Activated CD8-positive, alpha-beta memory T cell treated with anti-CD3 and anti-CD28 coated beads for 48 hours (primary cell): ENCODE measurements around the gene NR5A2.

Source experiments
- DNase-seq, 3 experiments: peaks; one replicate each; pipeline ENCODE4 v3.0.0-alpha.2; 2020; ENCODE audit warnings: low read depth in 2 of 3, low spot score in 2 of 3

The NR5A2 gene

DNA sequence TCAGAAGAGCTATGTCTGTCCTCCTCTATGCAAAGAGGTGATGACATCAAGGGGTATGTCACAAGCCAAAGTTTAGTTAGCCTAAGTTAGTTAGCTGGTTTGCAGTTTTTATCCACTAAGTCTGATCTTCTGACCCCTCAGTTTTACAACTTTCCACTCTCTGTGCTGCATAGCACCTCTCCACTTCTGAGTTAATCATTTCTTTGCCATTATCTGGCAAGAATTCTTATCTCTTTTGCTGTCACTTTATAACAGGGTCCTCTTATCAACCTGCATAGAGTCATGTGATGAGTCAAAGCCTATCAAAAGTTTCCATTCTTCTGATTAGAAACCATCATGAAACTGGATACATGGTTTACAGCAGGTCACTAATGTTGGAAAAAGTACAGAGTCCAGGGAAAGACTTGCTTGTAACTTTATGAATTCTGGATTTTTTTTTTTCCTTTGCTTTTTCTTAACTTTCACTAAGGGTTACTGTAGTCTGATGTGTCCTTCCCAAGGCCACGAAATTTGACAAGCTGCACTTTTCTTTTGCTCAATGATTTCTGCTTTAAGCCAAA, at the start of gene NR5A2:
Gene NR5A2 (plus strand): TSS at position 447 of the 560 bp plus-strand sequence. CDS start 138 bp downstream, outside the sequence.
- DNase-seq: no peak

DNA sequence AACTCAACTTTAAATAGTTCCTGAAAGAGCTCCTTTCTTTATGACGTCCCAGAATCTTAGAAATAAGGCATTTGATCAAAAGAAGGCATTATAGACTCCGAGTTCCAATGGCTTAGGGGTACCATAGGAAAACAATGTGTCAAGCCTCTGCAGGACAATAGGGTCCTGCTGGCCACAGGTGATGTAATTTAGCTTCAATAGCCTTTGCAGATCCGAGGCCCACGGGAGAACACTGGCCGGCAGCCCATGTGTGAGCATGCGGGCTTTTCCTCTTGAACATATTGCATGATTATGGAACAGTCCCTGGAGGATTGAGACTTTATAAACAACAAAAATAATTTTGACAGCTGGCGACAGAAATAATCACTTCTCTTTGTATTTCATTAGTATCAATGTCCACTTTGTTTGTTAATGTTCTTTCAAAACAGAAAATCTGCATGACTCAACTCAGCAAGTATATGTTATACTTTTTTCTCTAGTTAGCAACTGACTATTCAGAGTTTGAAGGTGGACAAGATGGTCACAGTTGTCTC, 49.0 kb upstream of the NR5A2 start:
- no peak for DNase-seq

- no peak for DNase-seq
Measured at GRCh38 chr1:199979071-199979470, 48.4 kb upstream of the NR5A2 start.

DNA sequence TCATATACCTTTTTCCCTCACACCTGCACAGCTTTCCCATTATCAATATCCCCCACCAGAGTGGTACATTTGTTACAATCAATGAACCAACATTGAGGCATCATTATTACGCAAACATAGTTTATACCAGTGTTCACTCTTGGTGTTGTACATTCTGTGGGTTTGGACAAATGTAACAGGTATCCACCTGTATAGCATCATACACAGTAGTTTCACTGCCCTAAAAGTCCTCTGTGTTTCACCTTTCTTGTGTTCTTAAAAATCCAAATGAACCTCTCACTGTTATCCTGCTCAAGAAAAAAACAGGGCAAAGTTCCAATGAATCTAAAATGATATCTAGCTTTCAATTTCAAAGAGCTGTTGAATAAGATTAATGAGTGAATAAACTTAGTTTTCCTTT, 45.9 kb upstream of the NR5A2 start:
- DNase-seq: no peak

- no peak for DNase-seq
Measured at GRCh38 chr1:199982606-199983005, 44.9 kb upstream of the NR5A2 start.

GRCh38 chr1:199983531-199983930, 44.0 kb upstream of the NR5A2 start:
- no peak for DNase-seq

DNA sequence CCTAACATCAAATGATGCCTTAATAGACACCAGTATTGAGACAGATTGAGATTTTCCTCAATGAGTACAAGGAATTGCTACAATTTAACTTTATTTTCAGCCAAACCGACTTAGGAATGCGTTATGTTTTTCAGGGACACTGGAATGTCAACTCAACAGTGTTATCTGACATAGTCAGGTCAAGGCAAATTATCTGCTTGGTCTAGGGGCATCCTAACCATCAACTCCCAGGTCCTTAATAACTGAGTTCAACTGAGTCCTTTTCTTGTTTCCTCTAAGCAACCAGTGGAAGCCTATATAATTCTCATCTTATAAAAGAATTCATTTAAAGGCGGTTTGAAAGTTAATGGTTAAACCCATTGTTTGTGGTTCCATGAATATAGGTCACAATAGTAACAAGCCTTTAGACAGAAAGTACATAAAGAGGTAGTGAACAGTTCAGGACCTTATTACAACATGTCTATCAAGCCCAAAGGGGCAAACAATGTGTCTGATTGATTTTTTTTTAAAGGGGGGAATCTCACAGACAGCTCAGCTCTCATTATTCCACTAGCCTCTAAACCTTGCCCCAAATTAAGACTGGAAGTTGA, 32.3 kb upstream of the NR5A2 start:
- no peak for DNase-seq

GRCh38 chr1:200005165-200005564, 22.3 kb upstream of the NR5A2 start:
- DNase-seq: no peak

DNA sequence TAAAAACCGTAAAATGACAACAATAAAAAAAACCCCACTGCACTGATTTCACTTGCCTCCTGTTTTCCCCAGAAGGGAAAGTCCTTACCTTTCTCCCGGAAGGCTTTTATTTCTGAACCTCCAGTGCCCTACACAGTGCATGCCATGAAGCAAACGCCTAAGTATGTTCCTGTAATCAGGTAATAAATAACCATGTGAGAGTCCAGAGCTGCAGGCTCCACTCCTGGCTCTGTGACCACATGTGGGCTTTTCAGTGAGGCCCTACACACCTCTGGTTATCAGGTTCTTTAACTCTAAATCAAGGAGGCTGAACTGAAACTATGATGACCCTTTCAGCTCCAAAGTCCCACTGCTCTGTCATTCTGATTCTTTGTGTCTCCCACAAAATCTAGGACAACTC, 20.8 kb upstream of the NR5A2 start:
- DNase-seq: no peak

- DNase-seq: no peak
Measured at GRCh38 chr1:200015811-200016210, 11.7 kb upstream of the NR5A2 start.

DNA sequence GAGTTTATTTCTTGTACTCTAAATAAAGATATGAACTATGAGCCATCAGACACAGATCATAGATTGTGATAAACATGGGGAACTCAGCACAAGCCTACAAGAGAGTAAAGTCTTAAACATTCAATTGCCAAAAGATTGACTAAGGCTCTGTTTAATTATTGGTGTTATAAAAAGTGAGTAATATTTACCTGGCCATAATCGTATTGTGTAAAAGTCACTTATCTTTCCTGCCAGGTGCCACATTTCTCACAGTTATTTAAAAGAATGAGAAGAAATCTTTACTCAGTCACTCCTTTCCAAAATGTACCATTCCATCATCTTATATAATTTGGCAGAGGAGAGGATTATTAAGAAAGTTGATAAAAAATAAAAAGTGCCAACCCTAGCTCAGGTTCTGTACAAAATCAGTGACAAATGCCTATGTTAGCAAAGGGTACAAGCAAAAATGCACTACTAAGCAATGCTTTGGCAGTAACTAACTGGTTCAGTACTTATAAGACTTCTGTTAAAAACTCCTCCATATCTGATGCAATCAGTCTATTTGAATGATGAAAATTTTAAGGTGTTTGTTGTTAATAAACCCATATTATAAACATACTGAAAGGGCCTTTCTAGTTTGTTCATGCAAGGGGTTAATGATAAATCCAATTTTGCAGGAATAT, 5.8 kb upstream of the NR5A2 start:
- DNase-seq: no peak

DNA sequence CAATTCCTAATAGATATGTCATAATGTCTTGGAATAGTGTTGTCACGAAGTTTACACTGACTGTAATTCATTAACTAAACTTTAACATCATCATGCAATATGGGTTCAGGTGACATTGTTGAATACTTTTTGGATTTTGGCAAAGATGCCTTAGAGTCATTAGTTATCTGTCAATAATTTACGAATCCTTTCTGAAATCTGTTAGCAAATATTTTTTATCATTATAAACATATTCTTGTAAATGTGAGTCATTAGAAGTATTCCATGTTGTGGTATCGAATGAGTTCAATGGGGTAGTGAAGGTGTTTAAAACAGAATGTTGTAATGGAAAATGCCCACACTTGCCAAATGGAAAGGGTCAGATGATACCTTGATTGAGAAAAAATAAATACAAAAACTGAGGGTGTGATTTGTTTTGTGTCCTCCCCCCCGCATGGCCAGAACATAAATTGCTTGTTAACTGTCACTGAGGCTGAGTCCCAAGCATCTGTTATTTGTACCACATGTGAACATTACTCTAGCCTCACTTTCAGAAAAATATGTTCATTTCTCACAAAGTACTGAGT, 5.2 kb upstream of the NR5A2 start:
- no peak for DNase-seq

DNA sequence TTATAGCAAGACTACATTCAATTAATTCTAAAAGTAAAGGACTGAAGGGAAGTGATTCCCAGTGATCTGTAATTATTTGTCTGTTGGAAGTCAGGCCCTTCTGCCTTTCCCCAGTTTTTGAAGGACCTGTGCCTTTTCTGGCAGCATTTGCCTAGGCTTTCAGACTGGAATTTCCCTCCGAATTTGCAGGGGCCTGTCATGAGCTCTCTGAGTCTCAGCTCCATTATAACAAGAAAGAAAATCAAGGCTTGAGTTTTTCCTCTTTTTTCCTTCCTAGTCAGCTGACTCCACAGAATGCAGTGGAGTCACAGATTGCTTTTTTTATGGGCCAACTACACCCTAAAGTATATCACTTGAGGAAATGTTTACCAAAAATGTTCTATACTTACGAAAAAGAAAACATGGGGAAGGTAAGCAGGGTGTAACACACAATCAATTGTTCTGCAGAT, 1.1 kb downstream of the NR5A2 start:
- no peak for DNase-seq

DNA sequence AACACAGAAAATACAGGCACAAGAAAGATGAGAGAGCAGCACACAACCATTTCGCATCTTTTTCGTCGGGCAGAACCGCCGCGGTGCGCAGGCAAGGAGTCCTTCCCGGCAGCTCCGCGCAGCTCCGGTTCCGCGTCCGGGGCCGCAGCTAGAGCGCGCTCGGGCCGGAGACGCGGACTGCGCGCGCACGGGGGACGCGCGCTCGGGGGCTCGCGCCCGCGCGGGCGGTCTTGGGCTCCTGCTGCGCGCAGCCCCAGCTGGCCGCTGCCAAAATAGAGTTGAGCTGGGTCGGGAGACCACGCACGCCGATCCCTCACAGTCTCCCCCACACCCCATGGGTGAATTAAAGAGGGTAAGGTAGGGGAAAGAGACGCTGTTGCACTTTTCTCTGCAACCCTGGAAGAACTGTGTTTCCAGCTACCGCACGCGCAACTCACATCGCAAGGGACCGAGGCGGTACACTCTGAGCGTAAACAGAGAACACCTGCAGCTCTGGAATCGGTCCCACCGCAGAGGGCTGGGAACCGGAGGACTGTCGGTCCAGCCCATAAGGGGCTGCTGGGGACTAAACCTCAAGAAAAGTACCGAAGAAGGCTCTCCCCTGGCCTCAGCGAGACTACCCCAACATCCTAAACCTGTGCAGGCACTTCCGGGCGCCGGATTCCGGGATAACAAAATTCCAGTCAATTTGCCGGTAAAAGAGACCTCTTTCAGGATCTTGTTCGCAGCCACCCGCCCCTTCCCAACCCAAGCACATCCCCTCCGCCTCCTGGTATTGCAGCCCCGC, 1.7 kb downstream of the NR5A2 start:
- DNase-seq: no peak

DNA sequence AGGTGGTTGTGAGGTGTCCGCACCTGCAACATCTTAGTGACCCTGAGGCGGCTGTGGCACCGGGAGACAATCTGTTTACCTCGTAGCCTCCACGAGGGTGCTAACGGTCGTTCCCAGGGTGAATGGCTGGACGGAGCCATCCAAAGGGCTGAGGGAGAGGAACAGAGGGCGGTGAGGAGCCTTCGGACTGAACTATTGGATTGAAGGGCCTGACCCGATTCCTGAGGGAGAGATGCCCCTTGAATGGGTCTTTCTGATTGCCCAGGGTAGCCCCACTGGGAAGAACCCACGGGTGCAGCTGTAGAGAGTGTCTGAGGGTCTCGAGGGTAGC, 2.3 kb downstream of the NR5A2 start:
- DNase-seq: no peak

DNA sequence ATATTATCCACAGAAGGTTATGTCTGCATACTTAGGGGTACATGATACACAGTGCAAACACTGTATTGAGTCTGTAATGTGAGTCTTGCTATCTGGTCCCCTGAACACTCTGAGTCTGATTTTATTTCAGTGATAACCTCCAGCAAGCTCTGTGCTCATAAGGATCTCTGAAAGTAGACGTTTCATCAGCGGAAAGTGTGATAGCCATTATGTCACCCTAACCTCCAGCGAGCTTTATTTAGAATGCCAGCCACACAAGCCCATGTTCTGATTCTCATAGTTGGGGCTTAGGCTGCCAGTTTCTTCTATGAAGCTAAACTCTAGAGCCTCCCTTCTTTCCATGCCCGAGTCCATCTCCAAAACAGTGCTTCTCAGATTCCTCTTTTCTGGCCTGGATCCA, 3.3 kb downstream of the NR5A2 start:
- no peak for DNase-seq

- DNase-seq: no peak
Measured at GRCh38 chr1:200033511-200034261, 6.2 kb downstream of the NR5A2 start.

- DNase-seq: no peak
Measured at GRCh38 chr1:200034262-200034557, 6.7 kb downstream of the NR5A2 start.

GRCh38 chr1:200034761-200035396, 7.4 kb downstream of the NR5A2 start:
- no peak for DNase-seq

GRCh38 chr1:200035397-200035955, 8.0 kb downstream of the NR5A2 start:
- no peak for DNase-seq
